HG03108 (cell line): ENCODE measurements around the gene PIK3R6.

Experiments used
- ATAC-seq: cut with Tn5 transposase; IDR thresholded peaks from one replicate; pipeline ENCODE4 v1.9.1; 2021; ENCODE audit warnings: moderate library complexity; ENCODE audit not compliant: unreplicated experiment

PIK3R6 gene

GRCh38 chr17:8754890-8755289 is 112.6 kb downstream of the PIK3R6 start:
- no peak for ATAC-seq

- ATAC-seq = no peak
These were observed 113.5 kb downstream of the PIK3R6 start for GRCh38 chr17:8753976-8754440.

GRCh38 chr17:8753136-8753975 is 114.1 kb downstream of the PIK3R6 start:
- ATAC-seq = no peak
